H1 (cell line): ENCODE data around the gene SPACDR.

Source experiments
- EZH2 ChIP-seq: fragments of 200-600 bp; sonication (generic); IDR thresholded peaks from 2 replicates; pipeline ENCODE4 v1.7.1; 2012; ENCODE audit warnings: low read depth, mild to moderate bottlenecking, moderate library complexity, low read length, inconsistent platforms; ENCODE audit not compliant: severe bottlenecking
- GTF2F1 ChIP-seq: IDR thresholded peaks from 2 replicates; pipeline ENCODE4 v1.6.1; 2012; ENCODE audit warnings: low read depth, low read length, improper control_type of control experiment, borderline replicate concordance
- POLR2A ChIP-seq, 2 experiments: IDR thresholded peaks; 1 replicate in 1 of 2; 2 replicates in 1 of 2; pipeline ENCODE4 v1.6.1; 2011; ENCODE audit warnings: low read depth in 2 of 2, low read length in 2 of 2, mild to moderate bottlenecking in 2 of 2; ENCODE audit errors: control extremely low read depth in 1 of 2
- POLR2AphosphoS5 ChIP-seq: IDR thresholded peaks from 2 replicates; pipeline ENCODE4 v1.6.1; 2011; ENCODE audit warnings: low read depth, low read length
- TF ChIP-seq, protein P1 (sequence below), 3 experiments: IDR thresholded peaks; 1 replicate in 2 of 3; 2 replicates in 1 of 3; pipeline versions ENCODE4 v1.5.1 to v1.6.1; 2011; ENCODE audit warnings: low read length in 3 of 3, mild to moderate bottlenecking in 3 of 3, inconsistent platforms in 2 of 3, low read depth in 1 of 3, moderate library complexity in 1 of 3; ENCODE audit not compliant: insufficient read depth in 1 of 3; ENCODE audit errors: control extremely low read depth in 1 of 3

GRCh38 chr7:100471021-100471420 is 7.0 kb upstream of the SPACDR start:
- TF ChIP-seq GTF2F1 (no peak), EZH2 (no peak), POLR2A (IDR thresholded peaks at IDR 0.05; ENCODE audit: control extremely low read depth in 1 of 2, low read depth in 2 of 2, low read length in 2 of 2) (no peak), POLR2AphosphoS5 (no peak)
- TF ChIP-seq, protein P1, sequence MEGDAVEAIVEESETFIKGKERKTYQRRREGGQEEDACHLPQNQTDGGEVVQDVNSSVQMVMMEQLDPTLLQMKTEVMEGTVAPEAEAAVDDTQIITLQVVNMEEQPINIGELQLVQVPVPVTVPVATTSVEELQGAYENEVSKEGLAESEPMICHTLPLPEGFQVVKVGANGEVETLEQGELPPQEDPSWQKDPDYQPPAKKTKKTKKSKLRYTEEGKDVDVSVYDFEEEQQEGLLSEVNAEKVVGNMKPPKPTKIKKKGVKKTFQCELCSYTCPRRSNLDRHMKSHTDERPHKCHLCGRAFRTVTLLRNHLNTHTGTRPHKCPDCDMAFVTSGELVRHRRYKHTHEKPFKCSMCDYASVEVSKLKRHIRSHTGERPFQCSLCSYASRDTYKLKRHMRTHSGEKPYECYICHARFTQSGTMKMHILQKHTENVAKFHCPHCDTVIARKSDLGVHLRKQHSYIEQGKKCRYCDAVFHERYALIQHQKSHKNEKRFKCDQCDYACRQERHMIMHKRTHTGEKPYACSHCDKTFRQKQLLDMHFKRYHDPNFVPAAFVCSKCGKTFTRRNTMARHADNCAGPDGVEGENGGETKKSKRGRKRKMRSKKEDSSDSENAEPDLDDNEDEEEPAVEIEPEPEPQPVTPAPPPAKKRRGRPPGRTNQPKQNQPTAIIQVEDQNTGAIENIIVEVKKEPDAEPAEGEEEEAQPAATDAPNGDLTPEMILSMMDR (IDR thresholded peaks at IDR 0.05; ENCODE audit: control extremely low read depth in 1 of 3, insufficient read depth in 1 of 3, low read depth in 1 of 3, low read length in 3 of 3) = no peak
